Neuronal stem cell (in vitro differentiated cells): ENCODE results near the gene HMCN1.

ENCODE experiments used
- DNase-seq: peaks from one replicate; pipeline ENCODE4 v3.0.0-alpha.2; 2013; ENCODE audit warnings: low spot score
- H2AFZ ChIP-seq: one replicate; pipeline ENCODE4 v1.6.1; 2013; ENCODE audit warnings: mild to moderate bottlenecking, low read length, inconsistent platforms
- H2AK5ac ChIP-seq: 2 replicates; pipeline ENCODE4 v1.6.1; 2013; ENCODE audit warnings: low read depth, mild to moderate bottlenecking, inconsistent platforms, low read length, moderate library complexity, mixed read lengths
- H2BK120ac ChIP-seq: 2 replicates; pipeline ENCODE4 v1.6.1; 2013; ENCODE audit warnings: low read depth, mild to moderate bottlenecking, inconsistent platforms, low read length, moderate library complexity, mixed read lengths
- H2BK12ac ChIP-seq: one replicate; pipeline ENCODE4 v1.6.1; 2013; ENCODE audit warnings: low read length, inconsistent platforms
- H2BK15ac ChIP-seq: 2 replicates; pipeline ENCODE4 v1.6.1; 2013; ENCODE audit warnings: mild to moderate bottlenecking, low read length, inconsistent platforms, mixed read lengths
- H2BK5ac ChIP-seq: one replicate; pipeline ENCODE4 v1.6.1; 2013; ENCODE audit warnings: inconsistent platforms, mild to moderate bottlenecking, low read length, moderate library complexity
- H3K14ac ChIP-seq: one replicate; pipeline ENCODE4 v1.6.1; 2013; ENCODE audit warnings: low read length, inconsistent platforms
- H3K18ac ChIP-seq: 2 replicates; pipeline ENCODE4 v1.6.1; 2013; ENCODE audit warnings: low read length, inconsistent platforms
- H3K23ac ChIP-seq: 2 replicates; pipeline ENCODE4 v1.6.1; 2013; ENCODE audit warnings: low read depth, mild to moderate bottlenecking, mixed read lengths, low read length, inconsistent platforms; ENCODE audit not compliant: poor library complexity
- H3K27ac ChIP-seq: replicated peaks from 3 replicates; pipeline ENCODE4 v1.5.1; 2013; ENCODE audit warnings: low read length, inconsistent platforms
- H3K27me3 ChIP-seq, 3 experiments: 2 replicates each; pipeline ENCODE4 v1.6.1; 2013; ENCODE audit warnings: low read length in 3 of 3, mild to moderate bottlenecking in 2 of 3, inconsistent platforms in 1 of 3, low read depth in 1 of 3, mixed read lengths in 1 of 3, moderate library complexity in 1 of 3; ENCODE audit not compliant: control insufficient read depth in 3 of 3, insufficient read depth in 3 of 3
- H3K36me3 ChIP-seq, 2 donors: replicated peaks in 1 of 2; 2 replicates each; pipeline ENCODE4 v1.6.1; 2013; ENCODE audit warnings: low read length in 2 of 2; ENCODE audit not compliant: control insufficient read depth in 2 of 2, insufficient read depth in 2 of 2
- H3K4ac ChIP-seq: 2 replicates; pipeline ENCODE4 v1.6.1; 2013; ENCODE audit warnings: inconsistent platforms, mild to moderate bottlenecking, low read length, moderate library complexity
- H3K4me1 ChIP-seq, 2 donors: 1 replicate in 1 of 2; 2 replicates in 1 of 2; pipeline ENCODE4 v1.6.1; 2013; ENCODE audit warnings: low read length in 2 of 2, low read depth in 1 of 2; ENCODE audit not compliant: control insufficient read depth in 2 of 2, insufficient read depth in 1 of 2
- H3K4me2 ChIP-seq: one replicate; pipeline ENCODE4 v1.6.1; 2013; ENCODE audit warnings: mild to moderate bottlenecking, low read length, inconsistent platforms; ENCODE audit not compliant: insufficient read depth, poor library complexity, severe bottlenecking
- H3K4me3 ChIP-seq, 2 donors: 2 replicates each; pipeline ENCODE4 v1.5.1; 2013; ENCODE audit warnings: low read length in 2 of 2, mild to moderate bottlenecking in 2 of 2, inconsistent platforms in 1 of 2, moderate library complexity in 1 of 2
- H3K79me1 ChIP-seq: one replicate; pipeline ENCODE4 v1.6.1; 2013; ENCODE audit warnings: low read depth, mild to moderate bottlenecking, inconsistent platforms, low read length, moderate library complexity
- H3K9ac ChIP-seq: one replicate; pipeline ENCODE4 v1.6.1; 2013; ENCODE audit warnings: mild to moderate bottlenecking, low read depth, low read length, inconsistent platforms; ENCODE audit not compliant: poor library complexity
- H3K9me3 ChIP-seq, 2 donors: replicated peaks in 1 of 2; 2 replicates each; pipeline versions ENCODE3 to v1.6.1; 2013; ENCODE audit warnings: low read length in 2 of 2, mild to moderate bottlenecking in 2 of 2, inconsistent platforms in 1 of 2, low read depth in 1 of 2, mixed read lengths in 1 of 2, moderate library complexity in 1 of 2; ENCODE audit not compliant: control insufficient read depth in 2 of 2, insufficient read depth in 1 of 2
- H4K8ac ChIP-seq: one replicate; pipeline ENCODE4 v1.6.1; 2013; ENCODE audit warnings: low read depth, mild to moderate bottlenecking, inconsistent platforms, low read length, moderate library complexity
- H4K91ac ChIP-seq: one replicate; pipeline ENCODE4 v1.6.1; 2013; ENCODE audit warnings: low read length, low read depth, mild to moderate bottlenecking, inconsistent platforms; ENCODE audit not compliant: poor library complexity
- WGBS, 2 donors: extraction: QIAGEN DNeasy Blood & Tissue Kit; methylation state at CpG; one replicate each; pipeline ENCODE4 v1.1.7; 2013; ENCODE audit warnings: missing lambda C conversion rate in 2 of 2, mixed read lengths in 1 of 2; ENCODE audit not compliant: insufficient read length in 2 of 2, insufficient replicate concordance in 1 of 2; ENCODE audit errors: extremely low coverage in 2 of 2; 5-methylcytosine and 5-hydroxymethylcytosine counted together

The HMCN1 gene

GRCh38 chr1:186113461-186113860 lies 379.3 kb downstream of the HMCN1 start:
- Histone ChIP-seq H2BK15ac (no peak overlapping the region), H3K4me1 (no peaks in the 10 kb centered on the region), H2BK5ac (no peak overlapping the region)

GRCh38 chr1:186118724-186119123 lies 384.5 kb downstream of the HMCN1 start:
- no CpG with 5 or more reads among the region's 1 CpG for WGBS, 2 donors
- no peak overlapping the region for H2BK120ac ChIP-seq
- H2AFZ ChIP-seq = no peak overlapping the region
- no peaks in the 10 kb centered on the region for H3K9me3 ChIP-seq
- no peak overlapping the region for H4K8ac ChIP-seq
- no peak overlapping the region for H3K18ac ChIP-seq
- no peak overlapping the region for H2BK5ac ChIP-seq
- no peak overlapping the region for H3K4me3 ChIP-seq
- H3K4me2 ChIP-seq = no peak overlapping the region
- H3K4me1 ChIP-seq = no peaks in the 10 kb centered on the region
- no peak overlapping the region for H4K91ac ChIP-seq
- no peaks in the 10 kb centered on the region for H3K36me3 ChIP-seq
- no peak overlapping the region for H3K27ac ChIP-seq
- no peak overlapping the region for H2BK12ac ChIP-seq
- no peaks in the 10 kb centered on the region for H3K27me3 ChIP-seq
- no peak overlapping the region for H2BK15ac ChIP-seq
- DNase-seq = no peak
- no peak overlapping the region for H3K14ac ChIP-seq
- no peak overlapping the region for H2AK5ac ChIP-seq
- H3K4ac ChIP-seq = no peak overlapping the region
- H3K23ac ChIP-seq = no peak overlapping the region
- no peak overlapping the region for H3K9ac ChIP-seq
- H3K79me1 ChIP-seq = no peaks in the 10 kb centered on the region

More at GRCh38 chr1:186113461-186113860, 379.3 kb downstream of the HMCN1 start:
- H4K8ac ChIP-seq = no peak overlapping the region
- no peak overlapping the region for H2AFZ ChIP-seq
- H3K27ac ChIP-seq = no peak overlapping the region
- no peak overlapping the region for H3K18ac ChIP-seq
- H3K14ac ChIP-seq = no peak overlapping the region
- H3K23ac ChIP-seq = no peak overlapping the region
- H3K79me1 ChIP-seq = no peaks in the 10 kb centered on the region
- no peak for DNase-seq
- H3K27me3 ChIP-seq = no peaks in the 10 kb centered on the region
- no peak overlapping the region for H3K4me2 ChIP-seq
- H3K9me3 ChIP-seq = no peaks in the 10 kb centered on the region
- no peak overlapping the region for H3K9ac ChIP-seq
- H3K4me3 ChIP-seq = no peak overlapping the region
- no peak overlapping the region for H2AK5ac ChIP-seq
- H3K36me3 ChIP-seq = no peaks in the 10 kb centered on the region
- H2BK12ac ChIP-seq = no peak overlapping the region
- no peak overlapping the region for H4K91ac ChIP-seq
- H2BK120ac ChIP-seq = no peak overlapping the region
- no peak overlapping the region for H3K4ac ChIP-seq

GRCh38 chr1:186122837-186123236 lies 388.6 kb downstream of the HMCN1 start:
- Histone ChIP-seq H2AK5ac (no peak overlapping the region), H3K4ac (no peak overlapping the region), H3K4me1 (no peaks in the 10 kb centered on the region), H2AFZ (no peak overlapping the region), H2BK15ac (no peak overlapping the region), H3K23ac (peak overlapping the region; percentile 50), H3K14ac (no peak overlapping the region), H2BK120ac (no peak overlapping the region), H3K27ac (no peak overlapping the region), H3K4me2 (no peak overlapping the region), H3K79me1 (no peaks in the 10 kb centered on the region), H3K4me3 (peak overlapping the region in 1 of 2 donors; percentile 7), H4K91ac (no peak overlapping the region), H2BK12ac (no peak overlapping the region), H4K8ac (no peak overlapping the region), H3K18ac (no peak overlapping the region), H3K9ac (no peak overlapping the region), H3K9me3 (no peaks in the 10 kb centered on the region), H2BK5ac (no peak overlapping the region), H3K36me3 (no peaks in the 10 kb centered on the region), H3K27me3 (no peaks in the 10 kb centered on the region)
- no CpG with 5 or more reads among the region's 9 CpGs for WGBS, 2 donors
- DNase-seq = no peak

GRCh38 chr1:186125035-186125434 lies 390.8 kb downstream of the HMCN1 start:
- Histone ChIP-seq H2AFZ (no peak overlapping the region), H4K8ac (no peak overlapping the region), H2BK15ac (no peak overlapping the region), H3K4ac (no peak overlapping the region), H3K27me3 (no peaks in the 10 kb centered on the region), H2BK5ac (no peak overlapping the region), H4K91ac (no peak overlapping the region), H3K9ac (no peak overlapping the region), H3K4me2 (no peak overlapping the region), H3K14ac (no peak overlapping the region), H3K23ac (no peak overlapping the region), H3K4me1 (no peaks in the 10 kb centered on the region), H2BK120ac (no peak overlapping the region), H2BK12ac (no peak overlapping the region), H3K18ac (no peak overlapping the region), H3K79me1 (no peaks in the 10 kb centered on the region), H3K36me3 (no peaks in the 10 kb centered on the region), H2AK5ac (no peak overlapping the region), H3K9me3 (no peaks in the 10 kb centered on the region), H3K4me3 (no peak overlapping the region), H3K27ac (no peak overlapping the region)
- DNase-seq = no peak
- WGBS, 2 donors = no CpG with 5 or more reads among the region's 4 CpGs
